Natural killer cell (primary cell): ENCODE measurements around the gene IL3RA. TPM values are rescaled to one million over a fixed set of nuclear protein-coding genes. Genes with fewer than 3 reads are reported as not detected.
"Not testable (repeated sequence)": the region's sequence is repeated elsewhere in the genome, so short reads cannot be mapped to it uniquely, and the experiment has no call there.

Experiments used
- ATAC-seq, 3 donors: fragments of 150-1000 bp in 2 of 3; fragments of 200-7000 bp in 1 of 3; cut with Tn5 transposase; 1 replicate in 1 of 3; 2 replicates in 2 of 3; pipeline ENCODE4 v1.10.0; 2021; ENCODE audit warnings: mild to moderate bottlenecking in 2 of 3, moderate library complexity in 2 of 3
- DNase-seq, 2 donors: peaks; one replicate each; pipeline versions ENCODE4 v3.0.0 to v3.0.0-alpha.2; 2013 to 2021; ENCODE audit warnings: mixed read lengths in 1 of 2
- H3K27ac ChIP-seq: one replicate; pipeline ENCODE4 v1.5.1; 2013; ENCODE audit warnings: mild to moderate bottlenecking, low read length
- H3K27me3 ChIP-seq: one replicate; pipeline ENCODE4 v1.6.1; 2013; ENCODE audit warnings: low read length; ENCODE audit not compliant: control insufficient read depth, insufficient read depth
- H3K36me3 ChIP-seq: one replicate; pipeline ENCODE4 v1.6.1; 2013; ENCODE audit warnings: low read length; ENCODE audit not compliant: control insufficient read depth, insufficient read depth
- H3K4me1 ChIP-seq: one replicate; pipeline ENCODE4 v1.6.1; 2013; ENCODE audit warnings: low read length; ENCODE audit not compliant: control insufficient read depth, insufficient read depth
- H3K4me3 ChIP-seq: one replicate; pipeline ENCODE4 v1.5.1; 2013; ENCODE audit warnings: low read length
- H3K9me3 ChIP-seq: one replicate; pipeline ENCODE4 v1.6.1; 2013; ENCODE audit warnings: low read length; ENCODE audit not compliant: control insufficient read depth, insufficient read depth
- H3K27ac Mint-ChIP-seq, 2 donors: one replicate each; pipeline ENCODE4 v1.8.0; 2022; ENCODE audit warnings: mild to moderate bottlenecking in 2 of 2, mixed read lengths in 2 of 2, moderate library complexity in 1 of 2
- H3K27me3 Mint-ChIP-seq, 2 donors: one replicate each; pipeline ENCODE4 v1.8.0; 2022; ENCODE audit warnings: low read depth in 2 of 2, mixed read lengths in 2 of 2
- H3K36me3 Mint-ChIP-seq: one replicate; pipeline ENCODE4 v1.8.0; 2022; ENCODE audit warnings: mixed read lengths
- H3K4me1 Mint-ChIP-seq, 2 donors: one replicate each; pipeline ENCODE4 v1.8.0; 2022; ENCODE audit warnings: mixed read lengths in 2 of 2
- H3K4me3 Mint-ChIP-seq: one replicate; pipeline ENCODE4 v1.8.0; 2022; ENCODE audit warnings: mild to moderate bottlenecking, moderate library complexity, mixed read lengths
- H3K9me3 Mint-ChIP-seq, 2 donors: one replicate each; pipeline ENCODE4 v1.8.0; 2022; ENCODE audit warnings: mixed read lengths in 2 of 2
- WGBS: methylation state at CpG from one replicate; pipeline ENCODE4 v1.1.7; 2013; ENCODE audit warnings: missing lambda C conversion rate; ENCODE audit not compliant: insufficient coverage; 5-methylcytosine and 5-hydroxymethylcytosine counted together
- intact Hi-C: fragments of 100-400 bp; cut with micrococcal nuclease; formaldehyde crosslinking; loops from one replicate; pipeline ENCODE4 v1.14.2; 2022
- total RNA-seq, 4 donors: library from RNA; stranded (reverse); fragments of 120-200 nt in 1 of 4; gene quantifications; one replicate each; pipeline versions ENCODE4 v1.2.3 to v1.2.4, GENCODE V29; 2013 to 2022
- TF ChIP-seq, protein P1 (sequence below): fragments of 200-600 bp; IDR thresholded peaks from one replicate; pipeline ENCODE4 v1.8.0; 2022; ENCODE audit warnings: antibody characterized with exemption

IL3RA gene
- total RNA-seq, 3 donors from 2014 or later (not counting 1 experiment from before 2014, with no cell fraction given), result 3.3 to 97.9 (median 4.4) TPM

DNA sequence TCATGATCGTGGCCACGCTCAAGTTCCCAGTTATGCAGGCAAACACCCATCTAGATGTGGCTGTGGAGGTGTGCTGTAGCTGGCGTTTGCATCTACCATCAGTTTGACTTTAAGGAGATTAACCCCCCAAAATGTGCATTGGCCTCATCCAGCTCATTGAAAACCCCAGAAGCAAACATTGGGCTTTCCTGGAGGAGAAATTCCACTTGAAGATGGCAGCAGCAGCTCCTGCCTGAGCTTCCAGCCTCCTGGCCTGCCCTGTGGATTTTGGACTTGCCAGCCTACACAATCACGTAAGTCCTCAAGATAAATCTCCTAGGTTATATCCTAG, 85.5 kb downstream of the IL3RA start:
- Mint-ChIP-seq H3K4me1 (peaks cover 0 to 10% of the 10 kb centered on the region in 2 donors), H3K9me3 (peaks cover 9 to 16% of the 10 kb centered on the region in 2 donors), H3K27me3 (no peaks in the 10 kb centered on the region), H3K27ac (no peak overlapping the region), H3K36me3 (peaks cover 8% of the 10 kb centered on the region), H3K4me3 (no peak overlapping the region)
- H3K27ac ChIP-seq, result no peak overlapping the region
- no peak overlapping the region for H3K4me3 ChIP-seq
- WGBS, result 91% methylated on average over 4 of the region's 4 CpGs
- ATAC-seq (no peak), DNase-seq (no peak)
- no peaks in the 10 kb centered on the region for H3K4me1 ChIP-seq
- intact Hi-C loops, result no loop called here
- TF ChIP-seq, protein P1, sequence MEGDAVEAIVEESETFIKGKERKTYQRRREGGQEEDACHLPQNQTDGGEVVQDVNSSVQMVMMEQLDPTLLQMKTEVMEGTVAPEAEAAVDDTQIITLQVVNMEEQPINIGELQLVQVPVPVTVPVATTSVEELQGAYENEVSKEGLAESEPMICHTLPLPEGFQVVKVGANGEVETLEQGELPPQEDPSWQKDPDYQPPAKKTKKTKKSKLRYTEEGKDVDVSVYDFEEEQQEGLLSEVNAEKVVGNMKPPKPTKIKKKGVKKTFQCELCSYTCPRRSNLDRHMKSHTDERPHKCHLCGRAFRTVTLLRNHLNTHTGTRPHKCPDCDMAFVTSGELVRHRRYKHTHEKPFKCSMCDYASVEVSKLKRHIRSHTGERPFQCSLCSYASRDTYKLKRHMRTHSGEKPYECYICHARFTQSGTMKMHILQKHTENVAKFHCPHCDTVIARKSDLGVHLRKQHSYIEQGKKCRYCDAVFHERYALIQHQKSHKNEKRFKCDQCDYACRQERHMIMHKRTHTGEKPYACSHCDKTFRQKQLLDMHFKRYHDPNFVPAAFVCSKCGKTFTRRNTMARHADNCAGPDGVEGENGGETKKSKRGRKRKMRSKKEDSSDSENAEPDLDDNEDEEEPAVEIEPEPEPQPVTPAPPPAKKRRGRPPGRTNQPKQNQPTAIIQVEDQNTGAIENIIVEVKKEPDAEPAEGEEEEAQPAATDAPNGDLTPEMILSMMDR, result no peak
- peaks cover 31% of the 10 kb centered on the region for H3K36me3 ChIP-seq
- H3K27me3 ChIP-seq, result no peaks in the 10 kb centered on the region
- peaks cover 26% of the 10 kb centered on the region for H3K9me3 ChIP-seq

- no peak overlapping the region for H3K27ac ChIP-seq
- intact Hi-C loops, result no loop called here
Observed at GRCh38 chrX:1423215-1423614, 86.6 kb downstream of the IL3RA start.

GRCh38 chrX:1424147-1424851, 87.7 kb downstream of the IL3RA start:
- 85% methylated on average over 9 of the region's 9 CpGs for WGBS
- H3K27ac Mint-ChIP-seq, result no peak overlapping the region
- Histone ChIP-seq H3K9me3 (peaks cover 19% of the 10 kb centered on the region), H3K27me3 (no peaks in the 10 kb centered on the region), H3K4me1 (no peaks in the 10 kb centered on the region), H3K36me3 (peaks cover 29% of the 10 kb centered on the region), H3K4me3 (no peak overlapping the region), H3K27ac (no peak overlapping the region)
- H3K27me3 Mint-ChIP-seq, result no peaks in the 10 kb centered on the region
- TF ChIP-seq, protein P1, result no peak
- H3K4me3 Mint-ChIP-seq, result no peak overlapping the region
- peaks cover 0 to 10% of the 10 kb centered on the region in 2 donors for H3K4me1 Mint-ChIP-seq
- intact Hi-C loops, result no loop called here
- DNase-seq, result no peak
- H3K36me3 Mint-ChIP-seq, result peaks cover 8% of the 10 kb centered on the region
- no peak for ATAC-seq
- peaks cover 9 to 16% of the 10 kb centered on the region in 2 donors for H3K9me3 Mint-ChIP-seq

More at GRCh38 chrX:1423215-1423614, 86.6 kb downstream of the IL3RA start:
- peaks cover 25% of the 10 kb centered on the region for H3K9me3 ChIP-seq
- Mint-ChIP-seq H3K4me1 (peaks cover 0 to 10% of the 10 kb centered on the region in 2 donors), H3K27ac (no peak overlapping the region), H3K4me3 (no peak overlapping the region), H3K9me3 (peaks cover 9 to 16% of the 10 kb centered on the region in 2 donors), H3K36me3 (peaks cover 8% of the 10 kb centered on the region), H3K27me3 (no peaks in the 10 kb centered on the region)
- no peak overlapping the region for H3K4me3 ChIP-seq
- peaks cover 34% of the 10 kb centered on the region for H3K36me3 ChIP-seq
- TF ChIP-seq, protein P1, result no peak
- ATAC-seq (no peak), DNase-seq (no peak)
- H3K27me3 ChIP-seq, result no peaks in the 10 kb centered on the region
- WGBS, result 71% methylated on average over 2 of the region's 2 CpGs
- H3K4me1 ChIP-seq, result no peaks in the 10 kb centered on the region

- H3K36me3 Mint-ChIP-seq, result peaks cover 8% of the 10 kb centered on the region
- intact Hi-C loops, result no loop called here
- no peak for DNase-seq
Observed at GRCh38 chrX:1425381-1425780, 88.8 kb downstream of the IL3RA start.

DNA sequence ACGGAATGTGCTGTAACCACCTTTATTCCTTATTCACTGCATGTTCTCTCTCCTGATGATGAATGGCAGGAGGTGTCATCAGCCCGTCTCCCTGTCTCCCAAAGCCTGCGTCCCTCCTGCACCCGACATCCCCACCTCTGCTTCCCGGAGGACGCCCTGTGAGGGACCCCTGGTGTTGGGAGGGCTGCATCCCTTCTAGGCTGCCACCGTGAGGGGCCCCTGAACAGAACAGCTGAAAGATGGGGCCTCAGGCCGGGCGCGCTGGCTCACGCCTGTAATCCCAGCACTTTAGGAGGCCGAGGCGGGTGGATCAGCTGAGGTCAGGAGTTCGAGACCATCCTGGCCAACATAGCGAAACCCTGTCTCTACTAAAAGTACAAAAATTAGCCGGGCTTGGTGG, 89.7 kb downstream of the IL3RA start:
- H3K27ac ChIP-seq, intact Hi-C loops, H3K4me1 ChIP-seq, H3K27me3 Mint-ChIP-seq, H3K4me1 Mint-ChIP-seq, H3K36me3 Mint-ChIP-seq, DNase-seq, H3K4me3 ChIP-seq, H3K27me3 ChIP-seq, H3K4me3 Mint-ChIP-seq, H3K27ac Mint-ChIP-seq: not testable (repeated sequence)
- ATAC-seq, result peak in 1 of 3 donors; percentile 19
- peaks cover 3 to 14% of the 10 kb centered on the region in 2 donors for H3K9me3 Mint-ChIP-seq
- 90% methylated on average over 16 of the region's 16 CpGs for WGBS
- Histone ChIP-seq H3K9me3 (peaks cover 19% of the 10 kb centered on the region), H3K36me3 (peaks cover 29% of the 10 kb centered on the region)

More at GRCh38 chrX:1425381-1425780, 88.8 kb downstream of the IL3RA start:
- no peaks in the 10 kb centered on the region for H3K27me3 ChIP-seq
- H3K27ac Mint-ChIP-seq, result no peak overlapping the region
- H3K9me3 ChIP-seq, result peaks cover 19% of the 10 kb centered on the region
- WGBS, result 87% methylated on average over 10 of the region's 10 CpGs
- no peaks in the 10 kb centered on the region for H3K4me1 ChIP-seq
- H3K4me1 Mint-ChIP-seq, result peaks cover 0 to 1% of the 10 kb centered on the region in 2 donors
- no peak overlapping the region for H3K4me3 Mint-ChIP-seq
- no peak for ATAC-seq
- no peak overlapping the region for H3K27ac ChIP-seq
- TF ChIP-seq, protein P1, result no peak
- H3K4me3 ChIP-seq, result no peak overlapping the region
- H3K36me3 ChIP-seq, result peaks cover 32% of the 10 kb centered on the region
- H3K27me3 Mint-ChIP-seq, result no peaks in the 10 kb centered on the region
- H3K9me3 Mint-ChIP-seq, result peaks cover 3 to 14% of the 10 kb centered on the region in 2 donors
